Lung (tissue), 12 donors: ENCODE measurements around the gene SIM2. TPM values are rescaled to one million over a fixed set of nuclear protein-coding genes. Genes with fewer than 3 reads are reported as not detected.

ENCODE experiments used
- ATAC-seq: fragments of 200-7000 bp; cut with Tn5 transposase; one replicate; pipeline ENCODE4 v1.9.1; 2020; ENCODE audit warnings: moderate number of reproducible peaks; ENCODE audit not compliant: insufficient read depth, low FRiP score
- DNase-seq, 3 donors: peaks; one replicate each; pipeline ENCODE4 v3.0.0-alpha.2; 2013 to 2017
- H3K27ac ChIP-seq, 2 donors: one replicate each; pipeline ENCODE4 v1.5.1; 2013; ENCODE audit warnings: mild to moderate bottlenecking in 2 of 2, moderate library complexity in 2 of 2, control low read depth in 1 of 2, inconsistent platforms in 1 of 2, low read depth in 1 of 2, low read length in 1 of 2
- H3K27me3 ChIP-seq, 3 donors: one replicate each; pipeline ENCODE4 v1.5.1; 2013; ENCODE audit warnings: low read length in 2 of 3; ENCODE audit not compliant: control insufficient read depth in 3 of 3, insufficient read depth in 3 of 3
- H3K36me3 ChIP-seq, 4 donors: one replicate each; pipeline ENCODE4 v1.5.1; 2013; ENCODE audit warnings: low read length in 4 of 4, mild to moderate bottlenecking in 1 of 4, moderate library complexity in 1 of 4; ENCODE audit not compliant: control insufficient read depth in 4 of 4, insufficient read depth in 4 of 4
- H3K4me1 ChIP-seq, 5 donors: one replicate each; pipeline ENCODE4 v1.5.1; 2013; ENCODE audit warnings: low read length in 5 of 5, mild to moderate bottlenecking in 2 of 5, moderate library complexity in 1 of 5; ENCODE audit not compliant: control insufficient read depth in 5 of 5, insufficient read depth in 5 of 5
- H3K4me3 ChIP-seq: one replicate; pipeline ENCODE4 v1.5.1; 2013; ENCODE audit warnings: mild to moderate bottlenecking, control low read depth, moderate library complexity
- H3K9ac ChIP-seq, 2 donors: one replicate each; pipeline ENCODE4 v1.5.1; 2013; ENCODE audit warnings: low read length in 2 of 2, control low read depth in 1 of 2; ENCODE audit not compliant: insufficient read depth in 1 of 2
- H3K9me3 ChIP-seq, 4 donors: one replicate each; pipeline ENCODE4 v1.5.1; 2013; ENCODE audit warnings: low read length in 3 of 4, mild to moderate bottlenecking in 1 of 4, moderate library complexity in 1 of 4; ENCODE audit not compliant: control insufficient read depth in 4 of 4, insufficient read depth in 3 of 4
- CTCF ChIP-seq: IDR thresholded peaks from 2 replicates; pipeline ENCODE4 v1.5.1; 2012; ENCODE audit warnings: mild to moderate bottlenecking; ENCODE audit errors: control extremely low read depth, extremely low read depth
- WGBS, 2 donors: extraction: QIAGEN DNeasy Blood & Tissue Kit; methylation state at CpG; one replicate each; pipeline ENCODE4 v1.1.7; 2013; 5-methylcytosine and 5-hydroxymethylcytosine counted together
- polyA plus RNA-seq, 2 donors: library from polyadenylated mRNA; stranded (reverse); fragments of 200-250 nt; gene quantifications; one replicate each; pipeline ENCODE4 v1.2.1, GENCODE V29; 2013
- total RNA-seq, 2 donors: library from RNA; depleted of rRNA in 1 of 2; stranded (reverse); fragments of >200 nt in 1 of 2; gene quantifications; one replicate each; pipeline ENCODE4 v1.2.1, GENCODE V29; 2014 to 2021
- donor health status: control.
- donor health status: control.
- donor health status: Bipolar disorder and iron deficiency.
- donor health status: healthy.
- donor health status: DM: yes; HTN: yes; CAD: no.

The SIM2 gene
- total and polyA plus RNA-seq, 4 donors = not detected

- Histone ChIP-seq H3K9me3 (no peaks in the 10 kb centered on the region), H3K27ac (no peak overlapping the region), H3K9ac (no peak overlapping the region), H3K4me3 (no peak overlapping the region), H3K36me3 (no peaks in the 10 kb centered on the region), H3K27me3 (no peaks in the 10 kb centered on the region), H3K4me1 (peaks cover 1 to 18% (median 5%) of the 10 kb centered on the region in 5 donors)
- 94 to 98% methylated on average over 4 of the region's 4 CpGs for WGBS, 2 donors
- TF ChIP-seq CTCF = no peak
- ATAC-seq (no peak), DNase-seq (no peak)
Measured at GRCh38 chr21:36765229-36765628, 66.3 kb downstream of the SIM2 start.

DNA sequence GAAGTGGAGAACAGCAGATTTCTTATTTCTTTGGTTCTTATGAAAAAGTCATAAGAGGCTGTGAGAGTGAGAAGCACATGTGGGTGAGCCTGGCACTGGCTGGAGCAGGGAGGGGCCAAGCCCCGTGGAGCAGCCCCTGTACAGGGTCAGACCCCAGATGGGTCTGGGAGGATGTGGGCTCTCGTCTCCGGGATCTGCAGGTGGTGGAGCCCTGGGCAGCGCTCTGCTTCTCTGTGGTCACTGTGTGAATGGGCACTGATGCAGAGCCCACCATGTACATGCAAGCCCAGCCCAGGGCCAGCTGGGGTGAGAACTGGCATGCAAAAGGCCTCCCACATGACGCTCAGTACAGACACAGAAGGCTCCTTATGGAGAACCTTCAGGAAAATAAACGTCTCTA is 67.6 kb downstream of the SIM2 start:
- Histone ChIP-seq H3K27me3 (no peaks in the 10 kb centered on the region), H3K27ac (no peak overlapping the region), H3K9me3 (no peaks in the 10 kb centered on the region), H3K36me3 (no peaks in the 10 kb centered on the region), H3K4me1 (peaks cover 1 to 18% (median 5%) of the 10 kb centered on the region in 5 donors), H3K9ac (no peak overlapping the region), H3K4me3 (no peak overlapping the region)
- ATAC-seq = no peak
- TF ChIP-seq CTCF = no peak
- no peak for DNase-seq
- WGBS, 2 donors = 92 to 94% methylated on average over 6 of the region's 6 CpGs

DNA sequence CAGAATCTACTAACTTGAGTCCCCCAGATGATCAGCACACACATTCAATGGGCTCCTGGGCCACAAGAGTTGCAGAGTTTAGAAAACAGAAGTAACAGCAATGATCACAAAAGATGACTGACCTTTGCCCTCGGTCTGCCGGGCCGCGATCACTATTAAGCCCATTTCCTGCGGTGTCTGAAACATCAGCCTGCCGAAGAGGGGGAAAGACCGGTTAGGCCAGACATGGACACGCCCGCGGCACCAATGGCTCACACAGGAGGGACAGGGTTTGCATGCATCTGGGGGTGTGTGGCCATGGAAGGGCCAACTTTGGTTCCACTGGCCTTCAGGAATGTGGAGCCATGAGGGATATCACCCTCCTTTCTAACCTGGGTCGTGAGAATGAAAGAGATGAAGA is 68.2 kb downstream of the SIM2 start:
- Histone ChIP-seq H3K4me3 (no peak overlapping the region), H3K27ac (no peak overlapping the region), H3K9ac (no peak overlapping the region), H3K9me3 (no peaks in the 10 kb centered on the region), H3K27me3 (no peaks in the 10 kb centered on the region), H3K36me3 (no peaks in the 10 kb centered on the region), H3K4me1 (peaks cover 1 to 18% (median 5%) of the 10 kb centered on the region in 5 donors)
- no peak for ATAC-seq
- no peak for DNase-seq
- TF ChIP-seq CTCF = no peak
- 95 to 96% methylated on average over 11 of the region's 11 CpGs for WGBS, 2 donors

DNA sequence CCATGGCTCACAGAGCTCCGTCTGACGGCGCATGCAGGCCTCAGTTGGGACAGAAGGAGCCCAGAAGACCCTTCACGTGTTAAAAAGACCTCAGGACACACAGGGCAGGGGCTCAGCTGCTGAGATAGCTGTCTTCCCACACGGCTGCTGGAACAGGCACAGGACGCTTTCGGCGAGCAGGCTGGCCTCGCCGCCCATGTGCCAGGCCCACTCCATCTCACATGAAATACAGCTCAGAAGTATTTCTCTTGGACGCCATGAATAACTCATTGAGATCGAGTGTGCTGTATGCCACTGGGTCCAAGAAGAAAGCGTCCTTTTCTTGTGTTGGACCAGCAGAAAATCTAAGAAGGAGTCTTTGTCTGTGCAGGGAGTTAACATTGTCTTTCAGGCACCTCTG is 69.6 kb downstream of the SIM2 start:
- WGBS, 2 donors = 83 to 85% methylated on average over 13 of the region's 13 CpGs
- no peak for TF ChIP-seq CTCF
- H3K27ac ChIP-seq = peak overlapping the region in 1 of 2 donors; percentile 62
- ATAC-seq = no peak
- DNase-seq = no peak
- H3K9me3 ChIP-seq = no peaks in the 10 kb centered on the region
- no peak overlapping the region for H3K4me3 ChIP-seq
- H3K9ac ChIP-seq = no peak overlapping the region
- H3K36me3 ChIP-seq = no peaks in the 10 kb centered on the region
- H3K4me1 ChIP-seq = peaks cover 1 to 23% (median 8%) of the 10 kb centered on the region in 5 donors
- no peaks in the 10 kb centered on the region for H3K27me3 ChIP-seq
